Loucy (cell line): Measurements from ENCODE around the gene BST2.

Experiments used
- CTCF ChIP-seq: fragments of 200-600 bp; sonication (generic); conservative IDR thresholded peaks from 2 replicates; pipeline ENCODE4 v1.5.1; 2014; ENCODE audit warnings: mild to moderate bottlenecking, antibody characterized with exemption, low read length
- EZH2phosphoT487 ChIP-seq: fragments of 200-600 bp; IDR thresholded peaks from 2 replicates; pipeline ENCODE4 v1.6.1; 2018; ENCODE audit warnings: antibody characterized with exemption, mild to moderate bottlenecking, moderate library complexity, borderline replicate concordance

- no peak for TF ChIP-seq CTCF
- TF ChIP-seq EZH2phosphoT487, result no peak
These were observed 26.2 kb downstream of the BST2 start for GRCh38 chr19:17379221-17379631.
